K562 (cell line): ENCODE data around the gene GPNMB. TPM values are rescaled to one million over a fixed set of nuclear protein-coding genes. Genes with fewer than 3 reads are reported as not detected.

Source experiments
- CGGBP1 ChIP-seq: fragments of 250-450 bp; sonication (Bioruptor Pico); IDR thresholded peaks from 2 replicates; pipeline ENCODE4 v1.9.0; 2021; ENCODE audit warnings: mild to moderate bottlenecking
- CHD1 ChIP-seq: fragments of 200-600 bp; sonication (generic); IDR thresholded peaks from one replicate; pipeline ENCODE4 v1.6.1; 2012; ENCODE audit warnings: mild to moderate bottlenecking, moderate library complexity, low read length, inconsistent platforms
- CHD7 ChIP-seq: fragments of 200-600 bp; sonication (generic); IDR thresholded peaks from one replicate; pipeline ENCODE4 v1.6.1; 2012; ENCODE audit warnings: mild to moderate bottlenecking, low read depth, low read length, inconsistent platforms
- DLX4 ChIP-seq: fragments of 250-450 bp; sonication (Bioruptor Pico); IDR thresholded peaks from 2 replicates; pipeline ENCODE4 v1.6.1; 2021; ENCODE audit warnings: mild to moderate bottlenecking
- E2F5 ChIP-seq: sonication (generic); formaldehyde crosslinking; IDR thresholded peaks from 2 replicates; pipeline ENCODE4 v1.8.0; 2022; ENCODE audit warnings: mild to moderate bottlenecking, missing genetic modification reagents
- KAT8 ChIP-seq: fragments of 450-650 bp; IDR thresholded peaks from 2 replicates; pipeline ENCODE4 v1.6.1; 2016; ENCODE audit warnings: low read depth, mild to moderate bottlenecking
- POLR2G ChIP-seq: fragments of 200-400 bp; formaldehyde crosslinking; IDR thresholded peaks from 2 replicates; pipeline ENCODE4 v1.6.1; 2017; ENCODE audit warnings: low read depth, mild to moderate bottlenecking, antibody characterized with exemption, low read length, moderate library complexity
- RBM39 ChIP-seq: fragments of 200-400 bp; formaldehyde crosslinking; optimal IDR thresholded peaks from 2 replicates; pipeline ENCODE3; 2018; ENCODE audit warnings: low read depth, low read length
- SMARCB1 ChIP-seq: IDR thresholded peaks from 2 replicates; pipeline ENCODE4 v1.6.1; 2011; ENCODE audit warnings: improper control_type of control experiment, low read depth; ENCODE audit not compliant: insufficient read length
- ZFP91 ChIP-seq: sonication (generic); formaldehyde crosslinking; IDR thresholded peaks from 2 replicates; pipeline ENCODE4 v1.8.0; 2022; ENCODE audit warnings: mild to moderate bottlenecking, missing genetic modification reagents
- ZNF175 ChIP-seq: fragments of 200-800 bp; sonication (Bioruptor generic); IDR thresholded peaks from 2 replicates; pipeline ENCODE4 v1.6.1; 2016; ENCODE audit warnings: low read depth, mild to moderate bottlenecking, missing genetic modification characterization, missing compliant biosample characterization
- polyA plus RNA-seq, 8 experiments: library from polyadenylated mRNA; depleted of rRNA in 4 of 8; stranded (reverse) in 5 of 8; unstranded in 3 of 8; fragments of >200 nt; fragmentation: Nextera tagmentation in 2 of 8; fragmentation: Illumina TruSeq in 1 of 8; extraction: Ambion mirVana in 2 of 8; extraction: Trizol in 1 of 8; gene quantifications; 2 replicates each; pipeline versions ENCODE4 v1.2.1 to v1.2.3, GENCODE V29; 2011 to 2014; ENCODE audit warnings: inconsistent platforms in 1 of 8, missing spikeins in 1 of 8
- total RNA-seq, 7 experiments: library from RNA; depleted of rRNA in 6 of 7; stranded (reverse); fragments of >200 nt in 6 of 7; fragmentation: Illumina TruSeq in 2 of 7; extraction: Trizol in 2 of 7; gene quantifications; 2 replicates each; pipeline versions ENCODE4 v1.2.1 to v1.2.3, GENCODE V29; 2011 to 2021; ENCODE audit warnings: low replicate concordance in 1 of 7

The GPNMB gene
- total and polyA plus RNA-seq, 9 of the 15 experiments (the other 6 are each of a cell fraction or from before 2014, with no cell fraction given), result 0.15 to 0.72 (median 0.33) TPM

GRCh38 chr7:23261843-23262452, 15.4 kb downstream of the GPNMB start (continued):
- TF ChIP-seq E2F5 (CRISPR knock-in tag), result no peak
- TF ChIP-seq POLR2G, result no peak
- no peak for TF ChIP-seq KAT8
- no peak for TF ChIP-seq CHD7
- TF ChIP-seq SMARCB1, result no peak
- TF ChIP-seq CGGBP1 (CRISPR knock-in tag), result no peak
- no peak for TF ChIP-seq DLX4
- no peak for TF ChIP-seq ZNF175
- TF ChIP-seq ZFP91 (CRISPR knock-in tag), result no peak
- TF ChIP-seq RBM39, result no peak
- TF ChIP-seq CHD1, result no peak
